ENCODE measurements around the gene UCP2. TPM values are rescaled to one million over a fixed set of nuclear protein-coding genes. Genes with fewer than 3 reads are reported as not detected.

UCP2 gene
- total and polyA plus RNA-seq, 2 donors (not counting 3 experiments of a cell fraction or from before 2014, with no cell fraction given): 16.5 to 24.0 TPM

DNA sequence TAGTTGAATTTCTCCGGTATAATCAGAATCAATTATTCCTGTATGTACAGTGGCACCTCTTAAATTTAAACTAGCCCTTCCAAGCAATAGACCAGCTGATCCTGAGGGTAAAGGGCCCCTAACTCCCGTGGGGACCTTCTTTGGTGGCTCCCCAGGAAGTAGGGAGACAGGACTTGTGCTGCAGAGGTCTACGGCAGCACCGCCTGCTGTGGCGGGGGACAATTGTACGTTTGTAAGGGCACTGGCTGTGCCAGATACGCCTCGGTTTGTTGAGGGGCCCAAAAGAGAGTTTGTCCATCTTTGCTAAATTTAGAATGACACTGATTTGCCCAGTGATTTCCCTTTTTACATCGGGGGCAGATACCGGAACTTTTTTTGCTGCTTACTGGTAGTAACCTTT, 37.7 kb downstream of the UCP2 start:
- intact Hi-C loops (cut with micrococcal nuclease) (no loop called here), dilution Hi-C loops (cut with MboI; ENCODE audit: extremely low pct_ligation_motif_present, low sequenced_read_pairs) (no loop called here)
- no TSS peak for BruUV-seq (replicated peaks)
- DNase-seq (ENCODE audit: low read depth, low spot score) (no peak), FAIRE-seq (no peak)
- no peaks in the 10 kb centered on the region for H3K9me1 ChIP-seq (replicated peaks; ENCODE audit: control insufficient read depth, extremely low read depth, insufficient read depth, low read length)
- no peak overlapping the region for H3K4me3 ChIP-seq (replicated peaks in 1 of 3; ENCODE audit: insufficient read depth in 1 of 3, low read depth in 1 of 3, low read length in 3 of 3)
- H3K27me3 ChIP-seq (ENCODE audit: control insufficient read depth in 2 of 2, insufficient read depth in 2 of 2, low read length in 2 of 2): no peaks in the 10 kb centered on the region
- POLR2A ChIA-PET: no interaction called here
- no peak overlapping the region for H2AFZ ChIP-seq (ENCODE audit: low read depth, low read length)
- H4K20me1 ChIP-seq (replicated peaks; ENCODE audit: control insufficient read depth, extremely low read depth, insufficient read depth, low read length): no peaks in the 10 kb centered on the region
- no peak overlapping the region for H3K9ac ChIP-seq (replicated peaks; ENCODE audit: extremely low read depth, insufficient read depth, low read length)
- CTCF ChIA-PET: no interaction called here
- no peak overlapping the region for H3K4me2 ChIP-seq (ENCODE audit: insufficient read depth, low read length)
- no peaks in the 10 kb centered on the region for H3K36me3 ChIP-seq (ENCODE audit: control insufficient read depth in 2 of 2, extremely low read depth in 1 of 2, insufficient read depth in 2 of 2, low read length in 2 of 2)
- H3K27ac ChIP-seq (ENCODE audit: insufficient read depth, low read depth, low read length): no peak overlapping the region
- no peaks in the 10 kb centered on the region for H3K79me2 ChIP-seq (ENCODE audit: control insufficient read depth, insufficient read depth, low read length)
- H3K9me3 ChIP-seq (replicated peaks; ENCODE audit: control insufficient read depth, insufficient read depth, low read length): no peaks in the 10 kb centered on the region
- TF ChIP-seq, protein P1, sequence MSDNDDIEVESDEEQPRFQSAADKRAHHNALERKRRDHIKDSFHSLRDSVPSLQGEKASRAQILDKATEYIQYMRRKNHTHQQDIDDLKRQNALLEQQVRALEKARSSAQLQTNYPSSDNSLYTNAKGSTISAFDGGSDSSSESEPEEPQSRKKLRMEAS (IDR thresholded peaks at IDR 0.05; ENCODE audit: insufficient read depth, insufficient read length): no peak
- TF ChIP-seq MYC (IDR thresholded peaks at IDR 0.05; ENCODE audit: low read depth, low read length) (no peak), JUN (IDR thresholded peaks at IDR 0.05; ENCODE audit: borderline replicate concordance, insufficient read depth, insufficient read length, low read depth) (no peak)
- no peaks in the 10 kb centered on the region for H3K4me1 ChIP-seq (ENCODE audit: control insufficient read depth, extremely low read depth, insufficient read depth, low read length)

DNA sequence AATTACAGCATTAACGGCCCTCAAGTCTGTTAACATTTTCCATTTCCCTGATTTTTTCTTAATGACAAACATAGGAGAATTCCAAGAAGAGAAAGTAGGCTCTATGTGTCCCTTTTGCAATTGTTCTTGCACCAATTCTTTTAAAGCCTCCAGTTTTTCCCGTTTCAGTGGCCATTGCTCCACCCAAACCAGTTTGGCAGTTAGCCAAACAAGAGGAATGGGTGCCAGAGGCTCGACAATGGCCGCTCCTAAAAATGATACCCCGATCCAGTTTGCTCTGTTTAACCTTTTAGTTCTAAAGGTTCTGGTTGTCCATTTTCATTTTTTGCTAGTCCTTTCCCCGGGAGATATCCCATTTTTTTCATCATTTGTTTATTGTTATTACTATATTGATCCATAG, 38.6 kb downstream of the UCP2 start:
- no peak for TF ChIP-seq MYC (IDR thresholded peaks at IDR 0.05; ENCODE audit: low read depth, low read length)
- TF ChIP-seq, protein P1 (IDR thresholded peaks at IDR 0.05; ENCODE audit: insufficient read depth, insufficient read length): no peak
- no peak for TF ChIP-seq POLR2AphosphoS5 (IDR thresholded peaks at IDR 0.05; ENCODE audit: insufficient read depth, low read depth, low read length)
- TF ChIP-seq EZH2 (IDR thresholded peaks at IDR 0.05; ENCODE audit: borderline replicate concordance, low read depth, low read length, severe bottlenecking): no peak
- no peak for TF ChIP-seq FOS (IDR thresholded peaks at IDR 0.05; ENCODE audit: borderline replicate concordance, insufficient read depth, low read length)
- TF ChIP-seq GATA2 (IDR thresholded peaks at IDR 0.05; ENCODE audit: insufficient read depth, insufficient read length, low read depth, low read length): no peak
- TF ChIP-seq, protein P2, sequence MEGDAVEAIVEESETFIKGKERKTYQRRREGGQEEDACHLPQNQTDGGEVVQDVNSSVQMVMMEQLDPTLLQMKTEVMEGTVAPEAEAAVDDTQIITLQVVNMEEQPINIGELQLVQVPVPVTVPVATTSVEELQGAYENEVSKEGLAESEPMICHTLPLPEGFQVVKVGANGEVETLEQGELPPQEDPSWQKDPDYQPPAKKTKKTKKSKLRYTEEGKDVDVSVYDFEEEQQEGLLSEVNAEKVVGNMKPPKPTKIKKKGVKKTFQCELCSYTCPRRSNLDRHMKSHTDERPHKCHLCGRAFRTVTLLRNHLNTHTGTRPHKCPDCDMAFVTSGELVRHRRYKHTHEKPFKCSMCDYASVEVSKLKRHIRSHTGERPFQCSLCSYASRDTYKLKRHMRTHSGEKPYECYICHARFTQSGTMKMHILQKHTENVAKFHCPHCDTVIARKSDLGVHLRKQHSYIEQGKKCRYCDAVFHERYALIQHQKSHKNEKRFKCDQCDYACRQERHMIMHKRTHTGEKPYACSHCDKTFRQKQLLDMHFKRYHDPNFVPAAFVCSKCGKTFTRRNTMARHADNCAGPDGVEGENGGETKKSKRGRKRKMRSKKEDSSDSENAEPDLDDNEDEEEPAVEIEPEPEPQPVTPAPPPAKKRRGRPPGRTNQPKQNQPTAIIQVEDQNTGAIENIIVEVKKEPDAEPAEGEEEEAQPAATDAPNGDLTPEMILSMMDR (IDR thresholded peaks at IDR 0.05; ENCODE audit: extremely low read depth in 1 of 2, insufficient read depth in 1 of 2, low read depth in 1 of 2, low read length in 2 of 2): no peak
- no peak for TF ChIP-seq JUN (IDR thresholded peaks at IDR 0.05; ENCODE audit: borderline replicate concordance, insufficient read depth, insufficient read length, low read depth)
- no peak for TF ChIP-seq POLR2A (IDR thresholded peaks at IDR 0.05; ENCODE audit: low read depth, low read length)
- Histone ChIP-seq H3K4me3 (replicated peaks in 1 of 3; ENCODE audit: insufficient read depth in 1 of 3, low read depth in 1 of 3, low read length in 3 of 3) (no peak overlapping the region), H3K36me3 (ENCODE audit: control insufficient read depth in 2 of 2, extremely low read depth in 1 of 2, insufficient read depth in 2 of 2, low read length in 2 of 2) (no peaks in the 10 kb centered on the region), H3K9me1 (replicated peaks; ENCODE audit: control insufficient read depth, extremely low read depth, insufficient read depth, low read length) (no peaks in the 10 kb centered on the region), H3K79me2 (ENCODE audit: control insufficient read depth, insufficient read depth, low read length) (no peaks in the 10 kb centered on the region), H2AFZ (ENCODE audit: low read depth, low read length) (no peak overlapping the region), H3K9me3 (replicated peaks; ENCODE audit: control insufficient read depth, insufficient read depth, low read length) (no peaks in the 10 kb centered on the region), H3K4me1 (ENCODE audit: control insufficient read depth, extremely low read depth, insufficient read depth, low read length) (no peaks in the 10 kb centered on the region), H3K4me2 (ENCODE audit: insufficient read depth, low read length) (no peak overlapping the region), H4K20me1 (replicated peaks; ENCODE audit: control insufficient read depth, extremely low read depth, insufficient read depth, low read length) (no peaks in the 10 kb centered on the region), H3K27ac (ENCODE audit: insufficient read depth, low read depth, low read length) (no peak overlapping the region), H3K27me3 (ENCODE audit: control insufficient read depth in 2 of 2, insufficient read depth in 2 of 2, low read length in 2 of 2) (no peaks in the 10 kb centered on the region), H3K9ac (replicated peaks; ENCODE audit: extremely low read depth, insufficient read depth, low read length) (no peak overlapping the region)
- CTCF ChIA-PET: no interaction called here
- dilution Hi-C loops (cut with MboI; ENCODE audit: extremely low pct_ligation_motif_present, low sequenced_read_pairs) (no loop called here), intact Hi-C loops (cut with micrococcal nuclease) (no loop called here)
- FAIRE-seq (no peak), DNase-seq (ENCODE audit: low read depth, low spot score) (no peak)
- BruUV-seq (replicated peaks): no TSS peak
- POLR2A ChIA-PET: no interaction called here
